Pancreas (tissue), 10 donors: ENCODE measurements around the gene LEKR1. TPM values are rescaled to one million over a fixed set of nuclear protein-coding genes. Genes with fewer than 3 reads are reported as not detected.

Experiments used
- ATAC-seq, 4 donors: fragments of 200-7000 bp; cut with Tn5 transposase; one replicate each; pipeline versions ENCODE4 v1.8.0 to v1.9.1; 2020; ENCODE audit warnings: mild to moderate bottlenecking in 4 of 4, moderate library complexity in 4 of 4
- DNase-seq, 6 donors: peaks; one replicate each; pipeline ENCODE4 v3.0.0-alpha.2; 2020
- FAIRE-seq: peaks from 2 replicates; lab custom pipeline; 2012; peaks lifted over from hg19 to GRCh38; lab: Jason Lieb, UNC
- H3K27ac ChIP-seq, 4 donors: fragments of 200-600 bp; sonication (generic); 1 replicate in 3 of 4; 2 replicates in 1 of 4; pipeline versions ENCODE4 v1.5.0 to v1.8.0; 2020
- H3K27me3 ChIP-seq, 4 donors: fragments of 200-600 bp; one replicate each; pipeline ENCODE4 v1.8.0; 2021
- H3K36me3 ChIP-seq, 3 donors: fragments of 200-600 bp; sonication (generic) in 1 of 3; one replicate each; pipeline versions ENCODE4 v1.5.0 to v1.8.0; 2020 to 2021
- H3K4me1 ChIP-seq, 3 donors: fragments of 200-600 bp; one replicate each; pipeline ENCODE4 v1.8.0; 2021
- H3K4me3 ChIP-seq, 4 donors: fragments of 200-600 bp; sonication (generic) in 2 of 4; one replicate each; pipeline versions ENCODE4 v1.5.0 to v1.8.0; 2020 to 2021
- H3K9me3 ChIP-seq, 4 donors: fragments of 200-600 bp; one replicate each; pipeline ENCODE4 v1.8.0; 2021
- WGBS, 2 donors: extraction: QIAGEN DNeasy Blood & Tissue Kit; methylation state at CpG; one replicate each; pipeline ENCODE4 v1.1.7; 2013; 5-methylcytosine and 5-hydroxymethylcytosine counted together
- intact Hi-C, 3 donors: fragments of 100-400 bp; cut with DNase I; formaldehyde crosslinking; loops; one replicate each; pipeline versions ENCODE4 v1.11.1 to v1.14.2; 2022
- polyA plus RNA-seq, 2 donors: library from polyadenylated mRNA; stranded (reverse); fragments of 200-250 nt; gene quantifications; one replicate each; pipeline ENCODE4 v1.2.3, GENCODE V29; 2013
- total RNA-seq, 6 donors: library from RNA; stranded (reverse); fragmentation: NEBNext Ultra II Directional in 4 of 6; extraction: Animal tissue kit (Norgen Biotek cat#: 25700) in 4 of 6; gene quantifications; one replicate each; pipeline versions ENCODE4 v1.2.1 to v1.2.4, GENCODE V29; 2021 to 2023
- TF ChIP-seq, protein P1 (sequence below), 4 donors: fragments of 200-600 bp; sonication (generic) in 3 of 4; IDR thresholded peaks; one replicate each; pipeline versions ENCODE4 v1.5.0 to v1.8.0; 2021; ENCODE audit warnings: antibody characterized with exemption in 4 of 4
- donor health status: healthy with polysubstance abuse.
- donor health status: DM: no; HTN: no; CAD: no; lungs with moderate emphysema.
- donor health status: DM: no; HTN: no; CAD: no.
- donor health status: control.
- donor health status: control.
- donor health status: Bipolar disorder and iron deficiency.
- donor health status: DM: yes; HTN: yes; CAD: no.
- donor health status: DM: no; HTN: no; CAD: no.
- donor health status: DM: no; HTN: no; CAD: no.
- donor health status: DM: yes; HTN: yes; CAD: no.

The LEKR1 gene
- total and polyA plus RNA-seq, 8 donors = 0.88 to 2.8 (median 2.0) TPM

DNA sequence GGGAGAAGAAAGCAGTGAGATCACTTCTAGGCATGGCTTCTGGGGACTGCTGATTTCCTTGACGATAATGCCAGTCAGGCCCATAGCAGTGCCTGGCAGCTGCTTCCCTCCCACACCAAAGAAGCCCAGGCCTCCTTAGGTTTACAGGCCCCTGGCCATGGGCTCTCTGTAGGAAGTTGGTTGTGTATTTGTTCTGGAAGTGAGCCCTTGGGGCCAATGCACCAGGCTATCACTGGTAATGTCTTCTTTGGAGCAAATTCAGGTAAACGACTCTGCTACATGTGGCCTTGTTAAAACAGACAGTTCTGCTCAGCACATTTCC, 244.5 kb downstream of the LEKR1 start:
- WGBS, 2 donors = 40 to 43% methylated on average over 2 of the region's 2 CpGs
- no peak overlapping the region for H3K4me3 ChIP-seq
- H3K27me3 ChIP-seq = no peaks in the 10 kb centered on the region
- no peak for FAIRE-seq
- DNase-seq = peak in 4 of 6 donors; percentile 72 to 86 (median 79)
- H3K9me3 ChIP-seq = no peaks in the 10 kb centered on the region
- peaks cover 4 to 16% (median 13%) of the 10 kb centered on the region in 3 donors for H3K4me1 ChIP-seq
- peak overlapping the region; percentile 48 to 73 (median 54) for H3K27ac ChIP-seq
- no peaks in the 10 kb centered on the region for H3K36me3 ChIP-seq
- TF ChIP-seq, protein P1, sequence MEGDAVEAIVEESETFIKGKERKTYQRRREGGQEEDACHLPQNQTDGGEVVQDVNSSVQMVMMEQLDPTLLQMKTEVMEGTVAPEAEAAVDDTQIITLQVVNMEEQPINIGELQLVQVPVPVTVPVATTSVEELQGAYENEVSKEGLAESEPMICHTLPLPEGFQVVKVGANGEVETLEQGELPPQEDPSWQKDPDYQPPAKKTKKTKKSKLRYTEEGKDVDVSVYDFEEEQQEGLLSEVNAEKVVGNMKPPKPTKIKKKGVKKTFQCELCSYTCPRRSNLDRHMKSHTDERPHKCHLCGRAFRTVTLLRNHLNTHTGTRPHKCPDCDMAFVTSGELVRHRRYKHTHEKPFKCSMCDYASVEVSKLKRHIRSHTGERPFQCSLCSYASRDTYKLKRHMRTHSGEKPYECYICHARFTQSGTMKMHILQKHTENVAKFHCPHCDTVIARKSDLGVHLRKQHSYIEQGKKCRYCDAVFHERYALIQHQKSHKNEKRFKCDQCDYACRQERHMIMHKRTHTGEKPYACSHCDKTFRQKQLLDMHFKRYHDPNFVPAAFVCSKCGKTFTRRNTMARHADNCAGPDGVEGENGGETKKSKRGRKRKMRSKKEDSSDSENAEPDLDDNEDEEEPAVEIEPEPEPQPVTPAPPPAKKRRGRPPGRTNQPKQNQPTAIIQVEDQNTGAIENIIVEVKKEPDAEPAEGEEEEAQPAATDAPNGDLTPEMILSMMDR (IDR thresholded peaks at IDR 0.05) = no peak
- intact Hi-C loops = no loop called here
- peak; percentile 93 to 97 (median 96) for ATAC-seq

DNA sequence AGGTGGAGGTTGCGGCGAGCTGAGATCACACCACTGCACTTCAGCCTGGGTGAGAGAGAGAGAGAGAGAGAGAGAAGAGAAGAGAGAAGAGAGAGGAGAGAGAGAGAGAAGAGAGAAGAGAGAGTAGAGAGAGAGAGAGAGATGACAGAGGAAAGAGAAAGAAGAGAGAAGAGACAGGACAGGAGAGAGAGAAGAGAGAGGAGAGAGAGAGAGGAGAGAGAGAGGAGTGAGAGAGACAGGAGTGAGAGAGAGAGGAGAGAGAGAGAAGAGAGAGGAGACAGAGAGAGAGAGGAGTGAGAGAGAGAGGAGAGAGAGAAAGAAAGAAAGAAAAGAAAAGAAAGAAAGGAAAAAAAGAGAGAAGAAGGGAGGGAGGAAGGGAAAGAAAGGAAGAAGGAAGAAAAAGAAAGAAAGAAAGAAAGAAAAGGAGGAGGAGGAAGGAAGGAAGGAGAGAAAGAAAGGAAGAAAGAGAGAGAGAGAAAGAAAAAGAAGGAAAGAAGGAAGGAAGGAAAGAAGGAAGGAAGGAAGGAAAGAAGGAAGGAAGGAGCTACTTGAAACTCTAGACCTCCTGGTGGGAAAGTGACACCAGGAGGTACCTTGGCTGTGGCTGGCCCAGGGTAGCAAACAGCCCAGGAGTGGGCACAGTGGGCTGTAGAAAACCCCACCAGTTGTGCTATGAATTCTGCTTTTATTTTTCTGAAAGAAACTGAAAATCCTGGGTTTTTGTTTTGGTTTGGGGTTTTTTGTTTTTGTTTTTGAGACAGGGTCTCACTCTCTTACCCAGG, 245.8 kb downstream of the LEKR1 start:
- Histone ChIP-seq H3K27me3 (no peaks in the 10 kb centered on the region), H3K4me3 (no peak overlapping the region), H3K4me1 (peaks cover 4 to 16% (median 13%) of the 10 kb centered on the region in 3 donors), H3K36me3 (no peaks in the 10 kb centered on the region), H3K9me3 (no peaks in the 10 kb centered on the region), H3K27ac (no peak overlapping the region)
- TF ChIP-seq, protein P1 (IDR thresholded peaks at IDR 0.05) = no peak
- intact Hi-C loops = no loop called here
- WGBS, 2 donors = 94 to 99% methylated on average over 2 of the region's 2 CpGs
- DNase-seq = no peak
- ATAC-seq = no peak
- FAIRE-seq = no peak

DNA sequence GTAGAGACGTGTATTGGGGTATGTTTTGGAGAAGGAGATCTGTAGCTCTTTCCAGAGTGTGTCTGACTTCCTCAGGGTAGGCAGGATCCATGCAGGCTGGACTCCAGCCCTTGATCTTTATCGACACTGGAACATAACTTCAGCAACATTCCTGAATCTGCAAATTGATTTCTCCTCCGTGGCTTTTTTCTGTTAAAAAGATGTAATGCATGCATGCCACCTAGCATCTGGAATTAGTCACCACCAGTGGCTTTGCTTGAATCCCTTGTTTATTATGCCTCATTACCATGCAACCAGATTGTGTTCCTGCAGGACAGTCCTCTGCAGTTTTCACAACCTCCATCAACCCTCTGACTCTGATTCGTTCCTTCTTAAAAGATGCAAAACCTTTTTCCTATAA, 247.7 kb downstream of the LEKR1 start:
- peaks cover 4 to 16% (median 13%) of the 10 kb centered on the region in 3 donors for H3K4me1 ChIP-seq
- FAIRE-seq (no peak), ATAC-seq (no peak), DNase-seq (no peak)
- 56 to 60% methylated on average over 4 of the region's 4 CpGs for WGBS, 2 donors
- no peaks in the 10 kb centered on the region for H3K36me3 ChIP-seq
- intact Hi-C loops = no loop called here
- no peak overlapping the region for H3K4me3 ChIP-seq
- TF ChIP-seq, protein P1 (IDR thresholded peaks at IDR 0.05) = no peak
- no peaks in the 10 kb centered on the region for H3K9me3 ChIP-seq
- no peaks in the 10 kb centered on the region for H3K27me3 ChIP-seq
- no peak overlapping the region for H3K27ac ChIP-seq

DNA sequence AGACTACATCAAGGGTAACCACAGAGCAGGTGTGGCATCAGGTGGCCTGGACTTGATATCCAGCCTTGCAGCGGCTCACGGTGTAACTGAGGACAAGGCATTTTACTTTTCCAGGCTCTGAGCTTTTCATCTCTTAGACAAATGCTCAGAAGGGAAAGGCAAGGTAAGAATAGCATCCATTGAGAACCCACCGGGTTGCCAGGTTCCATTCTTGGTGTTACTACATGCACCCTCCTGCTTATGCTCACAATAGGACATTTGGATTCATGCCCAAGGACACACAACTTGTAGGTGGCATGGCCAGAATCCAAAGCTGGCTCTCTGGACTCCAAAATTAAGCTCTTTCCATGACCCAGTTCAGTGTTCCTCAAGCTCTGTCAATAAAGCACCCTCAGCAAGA, 248.3 kb downstream of the LEKR1 start:
- H3K27ac ChIP-seq = no peak overlapping the region
- DNase-seq (no peak), ATAC-seq (no peak), FAIRE-seq (no peak)
- WGBS, 2 donors = 70 to 77% methylated on average over 3 of the region's 3 CpGs
- H3K27me3 ChIP-seq = no peaks in the 10 kb centered on the region
- intact Hi-C loops = no loop called here
- TF ChIP-seq, protein P1 (IDR thresholded peaks at IDR 0.05) = no peak
- no peaks in the 10 kb centered on the region for H3K9me3 ChIP-seq
- no peaks in the 10 kb centered on the region for H3K36me3 ChIP-seq
- H3K4me1 ChIP-seq = peaks cover 4 to 16% (median 13%) of the 10 kb centered on the region in 3 donors
- no peak overlapping the region for H3K4me3 ChIP-seq

DNA sequence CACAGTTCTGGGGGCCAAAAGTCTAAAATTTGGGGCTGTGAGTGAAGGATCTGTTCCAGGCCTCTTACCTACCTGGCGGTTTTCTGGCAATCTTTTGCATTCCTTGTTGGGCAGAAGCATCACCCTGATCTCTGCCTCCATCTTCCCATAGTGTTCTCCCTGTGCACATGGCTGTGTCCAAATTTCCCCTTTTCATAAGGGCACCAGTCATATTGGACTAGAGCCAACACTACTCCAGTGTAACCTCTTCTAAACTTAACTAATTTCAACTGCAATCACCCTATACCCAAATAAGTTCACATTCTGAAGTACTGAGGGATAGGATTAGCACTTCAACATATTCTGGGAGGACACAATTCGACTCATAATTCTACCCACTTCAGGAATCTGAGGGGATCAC, 248.8 kb downstream of the LEKR1 start:
- intact Hi-C loops = no loop called here
- 88 to 95% methylated on average over 2 of the region's 2 CpGs for WGBS, 2 donors
- ATAC-seq = no peak
- peaks cover 4 to 13% (median 13%) of the 10 kb centered on the region in 3 donors for H3K4me1 ChIP-seq
- H3K36me3 ChIP-seq = no peaks in the 10 kb centered on the region
- no peak overlapping the region for H3K4me3 ChIP-seq
- TF ChIP-seq, protein P1 (IDR thresholded peaks at IDR 0.05) = no peak
- H3K27ac ChIP-seq = no peak overlapping the region
- H3K27me3 ChIP-seq = no peaks in the 10 kb centered on the region
- H3K9me3 ChIP-seq = no peaks in the 10 kb centered on the region
- no peak for DNase-seq
- no peak for FAIRE-seq
